Calu3 (cell line): Measurements from ENCODE around the gene DHX34. TPM values are rescaled to one million over a fixed set of nuclear protein-coding genes. Genes with fewer than 3 reads are reported as not detected.

Source experiments
- BruUV-seq: library from RNA; stranded (reverse); fragments of 400-500 nt; replicated peaks from 2 replicates; lab custom pipeline; 2021; lab: Mats Ljungman, UMichigan
- CTCF ChIA-PET: fragments of 300-600 bp; sonication (Branson Sonifier 250); formaldehyde crosslinking; loops from one replicate; lab custom pipeline; 2022; ENCODE audit warnings: antibody characterized with exemption; lab: Charles Lee
- DNase-seq: peaks from one replicate; pipeline ENCODE4 v3.0.0; 2022
- H3K27ac Mint-ChIP-seq: one replicate; pipeline ENCODE4 v1.8.0; 2022; ENCODE audit warnings: mixed read lengths; ENCODE audit not compliant: unreplicated experiment
- H3K27me3 Mint-ChIP-seq: one replicate; pipeline ENCODE4 v1.8.0; 2022; ENCODE audit warnings: mixed read lengths; ENCODE audit not compliant: unreplicated experiment
- H3K36me3 Mint-ChIP-seq: one replicate; pipeline ENCODE4 v1.8.0; 2022; ENCODE audit warnings: mild to moderate bottlenecking, moderate library complexity, mixed read lengths; ENCODE audit not compliant: insufficient read depth, unreplicated experiment
- H3K4me1 Mint-ChIP-seq: one replicate; pipeline ENCODE4 v1.8.0; 2022; ENCODE audit warnings: mild to moderate bottlenecking, low read depth, mixed read lengths; ENCODE audit not compliant: unreplicated experiment
- H3K4me3 Mint-ChIP-seq: one replicate; pipeline ENCODE4 v1.8.0; 2022; ENCODE audit warnings: mild to moderate bottlenecking, low read depth, moderate library complexity, mixed read lengths; ENCODE audit not compliant: unreplicated experiment
- H3K9me3 Mint-ChIP-seq: one replicate; pipeline ENCODE4 v1.8.0; 2022; ENCODE audit warnings: low read depth, mixed read lengths; ENCODE audit not compliant: unreplicated experiment
- CTCF ChIP-seq: fragments of 200-600 bp; IDR thresholded peaks from one replicate; pipeline ENCODE4 v1.8.0; 2022; ENCODE audit warnings: antibody characterized with exemption; ENCODE audit not compliant: unreplicated experiment
- intact Hi-C: fragments of 100-400 bp; cut with micrococcal nuclease; formaldehyde crosslinking; loops from one replicate; pipeline ENCODE4 v1.10.0; 2022; ENCODE audit not compliant: unreplicated experiment
- total RNA-seq: library from RNA; stranded (reverse); gene quantifications from 2 replicates; pipeline ENCODE4 v1.2.3, GENCODE V29; 2022

The DHX34 gene
- total RNA-seq, 1 experiment from 2014 or later: 51.6 TPM

GRCh38 chr19:47315125-47315821 lies 33.8 kb upstream of the DHX34 start:
- CTCF ChIA-PET: interaction anchor here (0.6 to 1.4 kb wide), 4 partner anchors 10 to 207 kb away, joined by 3 to 7 read pairs (median 4); partner anchors contain the start of gene DHX34
- Mint-ChIP-seq H3K4me1 (peaks cover 36% of the 10 kb centered on the region), H3K9me3 (no peaks in the 10 kb centered on the region), H3K27ac (peak overlapping the region; percentile 74), H3K27me3 (peaks cover 7% of the 10 kb centered on the region), H3K36me3 (peaks cover 24% of the 10 kb centered on the region), H3K4me3 (peak overlapping the region; percentile 39)
- TF ChIP-seq CTCF: no peak
- BruUV-seq: no TSS peak
- intact Hi-C loops: no loop called here
- DNase-seq: peak; percentile 87

DNA sequence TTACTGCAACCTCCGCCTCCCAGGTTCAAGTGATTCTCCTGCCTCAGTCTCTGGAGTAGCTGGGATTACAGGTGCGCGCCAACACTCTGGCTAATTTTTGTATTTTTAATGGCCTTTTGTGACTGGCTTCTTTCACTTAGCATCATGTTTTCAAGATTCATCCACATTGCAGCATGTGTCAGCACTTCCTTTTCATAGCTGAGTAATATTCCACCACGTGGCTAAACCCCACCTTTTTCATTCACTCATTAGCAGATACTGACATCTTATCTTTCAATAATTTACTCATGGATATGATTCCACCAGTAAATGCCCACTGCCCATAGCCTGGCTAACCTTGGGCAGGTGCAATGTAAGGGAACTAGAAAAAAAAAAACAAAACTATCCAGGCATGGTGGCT lies 32.6 kb upstream of the DHX34 start:
- CTCF ChIA-PET: no interaction called here
- no peaks in the 10 kb centered on the region for H3K9me3 Mint-ChIP-seq
- H3K27me3 Mint-ChIP-seq: peaks cover 17% of the 10 kb centered on the region
- peaks cover 36% of the 10 kb centered on the region for H3K4me1 Mint-ChIP-seq
- no TSS peak for BruUV-seq
- H3K4me3 Mint-ChIP-seq: no peak overlapping the region
- H3K27ac Mint-ChIP-seq: peak overlapping the region; percentile 74
- no peak for DNase-seq
- no peak for TF ChIP-seq CTCF
- H3K36me3 Mint-ChIP-seq: peaks cover 24% of the 10 kb centered on the region
- intact Hi-C loops: no loop called here

DNA sequence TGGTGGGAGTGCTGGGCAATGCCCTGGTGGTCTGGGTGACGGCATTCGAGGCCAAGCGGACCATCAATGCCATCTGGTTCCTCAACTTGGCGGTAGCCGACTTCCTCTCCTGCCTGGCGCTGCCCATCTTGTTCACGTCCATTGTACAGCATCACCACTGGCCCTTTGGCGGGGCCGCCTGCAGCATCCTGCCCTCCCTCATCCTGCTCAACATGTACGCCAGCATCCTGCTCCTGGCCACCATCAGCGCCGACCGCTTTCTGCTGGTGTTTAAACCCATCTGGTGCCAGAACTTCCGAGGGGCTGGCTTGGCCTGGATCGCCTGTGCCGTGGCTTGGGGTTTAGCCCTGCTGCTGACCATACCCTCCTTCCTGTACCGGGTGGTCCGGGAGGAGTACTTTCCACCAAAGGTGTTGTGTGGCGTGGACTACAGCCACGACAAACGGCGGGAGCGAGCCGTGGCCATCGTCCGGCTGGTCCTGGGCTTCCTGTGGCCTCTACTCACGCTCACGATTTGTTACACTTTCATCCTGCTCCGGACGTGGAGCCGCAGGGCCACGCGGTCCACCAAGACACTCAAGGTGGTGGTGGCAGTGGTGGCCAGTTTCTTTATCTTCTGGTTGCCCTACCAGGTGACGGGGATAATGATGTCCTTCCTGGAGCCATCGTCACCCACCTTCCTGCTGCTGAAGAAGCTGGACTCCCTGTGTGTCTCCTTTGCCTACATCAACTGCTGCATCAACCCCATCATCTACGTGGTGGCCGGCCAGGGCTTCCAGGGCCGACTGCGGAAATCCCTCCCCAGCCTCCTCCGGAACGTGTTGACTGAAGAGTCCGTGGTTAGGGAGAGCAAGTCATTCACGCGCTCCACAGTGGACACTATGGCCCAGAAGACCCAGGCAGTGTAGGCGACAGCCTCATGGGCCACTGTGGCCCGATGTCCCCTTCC lies 28.9 kb upstream of the DHX34 start:
- intact Hi-C loops: no loop called here
- no peak overlapping the region for H3K4me3 Mint-ChIP-seq
- no peaks in the 10 kb centered on the region for H3K9me3 Mint-ChIP-seq
- peaks cover 15% of the 10 kb centered on the region for H3K4me1 Mint-ChIP-seq
- TF ChIP-seq CTCF: no peak
- CTCF ChIA-PET: no interaction called here
- DNase-seq: no peak
- H3K27me3 Mint-ChIP-seq: peaks cover 54% of the 10 kb centered on the region
- no peak overlapping the region for H3K27ac Mint-ChIP-seq
- peaks cover 13% of the 10 kb centered on the region for H3K36me3 Mint-ChIP-seq
- no TSS peak for BruUV-seq

DNA sequence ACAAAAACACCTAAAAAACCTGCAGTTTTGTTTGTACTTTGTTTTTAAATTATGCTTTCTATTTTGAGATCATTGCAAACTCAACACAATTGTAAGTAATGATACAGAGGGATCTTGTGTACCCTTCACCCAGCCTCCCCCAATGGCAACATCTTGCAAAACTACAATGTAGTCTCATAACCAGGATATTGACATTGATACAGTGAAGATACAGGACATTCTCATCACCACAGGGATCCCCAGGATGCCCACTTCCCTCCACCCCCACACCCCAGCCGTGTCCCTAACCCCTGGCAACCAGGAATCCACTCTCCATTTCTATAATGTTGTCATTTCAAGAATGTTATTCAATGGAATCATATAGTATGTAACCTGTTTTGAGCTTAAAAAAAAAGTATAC lies 27.5 kb upstream of the DHX34 start:
- H3K36me3 Mint-ChIP-seq: no peaks in the 10 kb centered on the region
- intact Hi-C loops: no loop called here
- no peak for TF ChIP-seq CTCF
- BruUV-seq: no TSS peak
- no peak overlapping the region for H3K27ac Mint-ChIP-seq
- no peaks in the 10 kb centered on the region for H3K9me3 Mint-ChIP-seq
- CTCF ChIA-PET: no interaction called here
- peaks cover 65% of the 10 kb centered on the region for H3K27me3 Mint-ChIP-seq
- H3K4me1 Mint-ChIP-seq: peaks cover under 1% of the 10 kb centered on the region
- no peak for DNase-seq
- no peak overlapping the region for H3K4me3 Mint-ChIP-seq
